Articular chondrocyte of knee joint (primary cell): ENCODE results near the gene NXPE2. TPM values are rescaled to one million over a fixed set of nuclear protein-coding genes. Genes with fewer than 3 reads are reported as not detected.

Experiments used
- total RNA-seq: library from RNA; depleted of rRNA; stranded (reverse); fragments of >200 nt; gene quantifications from 2 replicates; pipeline ENCODE4 v1.2.3, GENCODE V29; 2012

Gene NXPE2
- 0.39 and 0.76 TPM in 2 replicates for total RNA-seq

DNA sequence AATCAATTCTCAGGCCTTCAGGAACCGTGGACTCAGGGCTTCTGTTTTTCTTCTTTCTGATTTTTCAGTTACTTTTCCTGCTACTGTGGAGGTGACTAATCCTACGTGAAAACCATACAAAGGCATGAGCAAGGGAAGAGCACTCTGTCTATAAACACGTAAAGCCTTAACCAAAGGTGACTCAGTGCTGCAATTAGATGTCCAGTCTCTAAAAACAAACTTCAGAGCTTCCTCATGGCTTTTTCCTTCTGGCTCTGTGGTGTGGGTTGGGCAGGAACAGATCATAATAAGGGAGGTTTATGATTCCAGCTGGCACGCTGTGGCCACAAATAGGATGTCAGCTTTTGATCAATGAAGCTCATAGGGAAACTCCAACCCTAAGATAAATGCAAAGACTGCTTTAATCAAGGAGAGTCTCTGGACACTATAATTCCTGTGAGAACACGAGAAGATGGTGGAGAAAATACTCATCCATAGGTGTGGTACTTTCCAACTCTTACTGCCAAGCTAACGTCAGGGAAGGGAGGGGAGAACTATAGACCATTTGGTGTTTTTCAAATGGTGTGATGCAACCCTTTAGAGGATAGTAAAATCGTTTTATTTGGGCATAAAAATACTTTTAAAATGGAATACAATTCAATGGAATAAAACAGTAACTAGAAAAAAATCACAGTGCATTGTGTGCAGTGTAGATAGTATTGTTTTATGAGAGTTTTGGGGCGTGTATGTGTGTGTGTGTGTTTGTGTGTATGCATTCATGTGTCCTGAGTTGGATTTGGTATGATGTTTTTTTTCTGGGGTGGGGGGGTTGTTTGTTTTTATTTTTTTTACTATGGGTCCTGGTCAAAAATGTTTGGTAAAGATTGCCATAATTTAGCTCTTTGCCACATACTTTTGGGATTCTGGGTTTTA lies at the start of gene NXPE2:
Gene NXPE2, plus strand, starts transcription at position 403 of the 912 bp plus-strand sequence. Its CDS starts 49 bp downstream, at position 452.

Other genes starting within 250 kb of the NXPE2 start
- 197 and 207 TPM in 2 replicates for gene REXO2, start 239.1 kb upstream of the NXPE2 start, total RNA-seq
- gene NXPE1, start 118.6 kb upstream of the NXPE2 start, total RNA-seq: 0.11 TPM in 1 of 2 replicates, not detected in the other
- not detected in 2 replicates for gene NXPE4, start 82.7 kb upstream of the NXPE2 start, total RNA-seq